Adrenal gland (tissue), 12 donors: ENCODE data around the gene CD180. TPM values are rescaled to one million over a fixed set of nuclear protein-coding genes. Genes with fewer than 3 reads are reported as not detected.

ENCODE experiments used
- DNase-seq, 7 donors: peaks; one replicate each; pipeline ENCODE4 v3.0.0-alpha.2; 2019 to 2020
- H3K27ac ChIP-seq, 5 donors: fragments of 200-600 bp; sonication (generic) in 4 of 5; 1 replicate in 3 of 5; 2 replicates in 2 of 5; pipeline versions ENCODE4 v1.5.1 to v1.8.0; 2016 to 2020; ENCODE audit warnings: mild to moderate bottlenecking in 1 of 5
- H3K27me3 ChIP-seq: fragments of 200-600 bp; 2 replicates; pipeline ENCODE4 v1.8.0; 2021
- H3K36me3 ChIP-seq, 2 donors: fragments of 200-600 bp; replicated peaks in 1 of 2; 1 replicate in 1 of 2; 2 replicates in 1 of 2; pipeline versions ENCODE4 v1.5.1 to v1.8.0; 2018 to 2022
- H3K4me1 ChIP-seq, 2 donors: fragments of 200-600 bp; replicated peaks in 1 of 2; 1 replicate in 1 of 2; 2 replicates in 1 of 2; pipeline versions ENCODE4 v1.5.1 to v1.8.0; 2018 to 2021
- H3K4me3 ChIP-seq, 4 donors: fragments of 200-600 bp; sonication (generic) in 3 of 4; one replicate each; pipeline ENCODE4 v1.5.1; 2016 to 2018
- H3K9me3 ChIP-seq, 3 donors: fragments of 200-600 bp; sonication (generic) in 1 of 3; replicated peaks in 1 of 3; 1 replicate in 2 of 3; 2 replicates in 1 of 3; pipeline versions ENCODE4 v1.5.1 to v1.8.0; 2016 to 2021
- POLR2A ChIP-seq, 2 donors: fragments of 450-650 bp; IDR thresholded peaks; one replicate each; pipeline ENCODE4 v1.6.1; 2017; ENCODE audit warnings: antibody characterized with exemption in 2 of 2, mild to moderate bottlenecking in 2 of 2, moderate library complexity in 1 of 2
- WGBS, 4 donors: extraction: QIAGEN DNeasy Blood & Tissue Kit in 2 of 4; methylation state at CpG; one replicate each; pipeline versions ENCODE4 v1.1.5 to v1.1.7; 2013 to 2017; 5-methylcytosine and 5-hydroxymethylcytosine counted together
- intact Hi-C, 2 donors: fragments of 100-400 bp; cut with DNase I; formaldehyde crosslinking; loops; one replicate each; pipeline versions ENCODE4 v1.14.1 to v1.15.0; 2022 to 2023
- polyA plus RNA-seq, 3 donors: library from polyadenylated mRNA; stranded (reverse); fragments of 200-250 nt in 2 of 3; fragments of 350-450 nt in 1 of 3; fragmentation: Illumina TruSeq in 1 of 3; extraction: RNeasy Lipid Tissue Mini Kit (QIAGEN cat#74804) in 1 of 3; gene quantifications; one replicate each; pipeline ENCODE4 v1.2.3, GENCODE V29; 2013 to 2014
- total RNA-seq, 9 donors: library from RNA; depleted of rRNA in 4 of 9; stranded (reverse); fragments of >200 nt in 4 of 9; fragments of 120-200 nt in 1 of 9; fragmentation: NEBNext Ultra II Directional in 1 of 9; extraction: Animal tissue kit (Norgen Biotek cat#: 25700) in 1 of 9; gene quantifications; one replicate each; pipeline versions ENCODE4 v1.1.0 to v1.2.4, GENCODE V29; 2013 to 2023
- TF ChIP-seq, protein P1 (sequence below), 6 experiments: fragments of 450-650 bp in 4 of 6; fragments of 200-600 bp in 2 of 6; sonication (generic) in 1 of 6; IDR thresholded peaks; 1 replicate in 5 of 6; 2 replicates in 1 of 6; pipeline versions ENCODE4 v1.5.1 to v1.8.0; 2016 to 2021; ENCODE audit warnings: antibody characterized with exemption in 6 of 6, mild to moderate bottlenecking in 2 of 6, moderate library complexity in 1 of 6
- donor health status: healthy with polysubstance abuse.
- donor health status: Bipolar disorder and iron deficiency.
- donor health status: DM: yes; HTN: yes; CAD: no.
- donor health status: DM: no; HTN: no; CAD: no.
- donor health status: DM: no; HTN: no; CAD: no.
- donor health status: DM: yes; HTN: yes; CAD: no.

The CD180 gene
- total and polyA plus RNA-seq, 12 donors = 0.37 to 3.6 (median 1.6) TPM

DNA sequence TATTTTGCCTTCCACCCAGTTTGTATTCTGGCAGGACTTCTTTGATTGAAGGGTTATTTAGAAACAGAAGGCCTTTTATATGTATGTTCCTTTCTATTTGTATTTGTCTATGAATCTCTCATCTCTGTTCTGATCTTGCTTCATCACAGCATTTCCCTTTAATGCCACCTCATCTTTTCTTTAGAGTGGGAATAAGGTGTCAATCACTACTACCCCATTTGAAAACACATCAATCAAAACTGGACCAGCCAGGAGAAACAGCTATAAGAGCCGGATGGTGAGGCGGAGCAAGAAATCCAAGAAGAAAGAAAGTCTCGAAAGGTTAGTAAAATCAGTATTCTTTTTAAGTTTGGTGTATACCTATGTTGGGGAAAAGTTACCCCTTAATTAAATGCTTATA is 36.3 kb downstream of the CD180 start:
- Histone ChIP-seq H3K9me3 (no peaks in the 10 kb centered on the region), H3K27ac (no peak overlapping the region), H3K27me3 (no peaks in the 10 kb centered on the region), H3K4me3 (no peak overlapping the region), H3K36me3 (peaks cover 0 to 18% of the 10 kb centered on the region in 2 donors), H3K4me1 (no peaks in the 10 kb centered on the region)
- no peak for DNase-seq
- WGBS, 4 donors = 94 to 99% (median 96%) methylated on average over 3 of the region's 3 CpGs
- intact Hi-C loops = no loop called here
- TF ChIP-seq POLR2A (IDR thresholded peaks at IDR 0.05) = no peak
- TF ChIP-seq, protein P1, sequence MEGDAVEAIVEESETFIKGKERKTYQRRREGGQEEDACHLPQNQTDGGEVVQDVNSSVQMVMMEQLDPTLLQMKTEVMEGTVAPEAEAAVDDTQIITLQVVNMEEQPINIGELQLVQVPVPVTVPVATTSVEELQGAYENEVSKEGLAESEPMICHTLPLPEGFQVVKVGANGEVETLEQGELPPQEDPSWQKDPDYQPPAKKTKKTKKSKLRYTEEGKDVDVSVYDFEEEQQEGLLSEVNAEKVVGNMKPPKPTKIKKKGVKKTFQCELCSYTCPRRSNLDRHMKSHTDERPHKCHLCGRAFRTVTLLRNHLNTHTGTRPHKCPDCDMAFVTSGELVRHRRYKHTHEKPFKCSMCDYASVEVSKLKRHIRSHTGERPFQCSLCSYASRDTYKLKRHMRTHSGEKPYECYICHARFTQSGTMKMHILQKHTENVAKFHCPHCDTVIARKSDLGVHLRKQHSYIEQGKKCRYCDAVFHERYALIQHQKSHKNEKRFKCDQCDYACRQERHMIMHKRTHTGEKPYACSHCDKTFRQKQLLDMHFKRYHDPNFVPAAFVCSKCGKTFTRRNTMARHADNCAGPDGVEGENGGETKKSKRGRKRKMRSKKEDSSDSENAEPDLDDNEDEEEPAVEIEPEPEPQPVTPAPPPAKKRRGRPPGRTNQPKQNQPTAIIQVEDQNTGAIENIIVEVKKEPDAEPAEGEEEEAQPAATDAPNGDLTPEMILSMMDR (IDR thresholded peaks at IDR 0.05) = no peak

DNA sequence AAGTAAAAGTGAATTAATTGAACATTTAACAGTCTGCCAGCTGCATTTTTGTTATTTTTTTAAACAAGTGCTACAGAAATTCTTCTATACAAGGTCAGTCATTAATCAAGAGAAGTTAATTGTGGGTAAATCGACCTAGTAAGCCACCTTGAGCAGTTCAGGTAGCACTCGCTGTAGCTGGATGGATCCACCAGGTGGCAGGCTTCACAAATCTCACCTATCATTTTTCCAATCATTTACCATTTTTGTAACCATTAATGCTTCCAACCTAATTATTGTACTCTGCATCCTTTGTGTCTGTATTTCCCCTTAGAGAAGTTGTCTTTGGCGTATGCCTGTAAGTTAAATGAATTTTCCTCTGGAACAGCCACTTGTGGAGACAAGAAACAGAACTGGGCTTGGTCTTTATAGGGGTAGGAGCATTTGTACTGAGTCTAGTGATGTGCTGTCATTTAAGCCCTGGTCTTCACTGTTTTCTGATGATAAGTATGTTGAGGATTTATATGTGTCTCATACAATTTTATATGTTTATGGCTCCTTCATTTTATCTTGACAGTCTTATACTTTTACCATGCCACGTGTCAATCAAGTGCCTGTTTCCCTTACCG is 39.5 kb downstream of the CD180 start:
- Histone ChIP-seq H3K27me3 (no peaks in the 10 kb centered on the region), H3K4me1 (no peaks in the 10 kb centered on the region), H3K36me3 (peaks cover 0 to 23% of the 10 kb centered on the region in 2 donors), H3K4me3 (no peak overlapping the region), H3K27ac (no peak overlapping the region), H3K9me3 (no peaks in the 10 kb centered on the region)
- DNase-seq = peak in 1 of 7 donors; percentile 28
- no peak for TF ChIP-seq POLR2A (IDR thresholded peaks at IDR 0.05)
- TF ChIP-seq, protein P1 (IDR thresholded peaks at IDR 0.05) = peak; percentile 47 to 78 (median 62)
- intact Hi-C loops = loop anchor here in 1 of 2 donors (10.0 kb wide), 1 partner anchor 342 kb away; no protein-coding TSS in a partner anchor
- WGBS, 4 donors = 57 to 62% (median 58%) methylated on average over 5 of the region's 5 CpGs

DNA sequence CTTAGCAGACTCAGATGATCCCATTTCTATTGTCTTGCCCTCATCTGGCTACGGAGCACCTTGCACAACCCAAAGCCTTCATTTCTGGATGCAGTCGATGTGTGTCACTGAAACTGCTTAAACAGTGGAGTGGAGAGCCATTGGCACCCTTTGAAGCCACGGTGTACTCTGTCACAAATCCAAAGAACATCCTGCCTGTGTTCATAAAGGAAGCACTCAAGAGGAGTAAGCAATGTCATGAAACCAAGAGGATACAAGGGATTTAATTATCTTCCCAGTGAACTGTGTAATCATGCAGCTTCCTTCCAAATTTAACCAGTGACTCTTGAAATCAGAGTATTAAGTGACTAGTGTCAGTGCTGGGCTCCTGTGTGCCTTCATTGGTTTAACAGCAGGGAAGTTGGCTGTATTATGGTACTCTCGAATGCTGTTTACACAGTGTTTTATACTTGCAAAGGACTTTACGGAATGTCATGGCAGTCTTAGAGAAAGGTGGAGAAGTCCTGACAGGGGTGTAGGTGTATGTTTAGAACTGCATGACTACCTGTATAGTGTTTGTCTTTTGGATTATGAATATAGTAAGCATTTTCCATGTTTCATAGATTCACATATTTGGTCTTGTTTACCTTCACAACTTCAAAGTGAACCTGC is 41.9 kb downstream of the CD180 start:
- 83 to 87% (median 85%) methylated on average over 5 of the region's 5 CpGs for WGBS, 4 donors
- TF ChIP-seq, protein P1 (IDR thresholded peaks at IDR 0.05) = no peak
- TF ChIP-seq POLR2A (IDR thresholded peaks at IDR 0.05) = no peak
- Histone ChIP-seq H3K36me3 (peaks cover 0 to 27% of the 10 kb centered on the region in 2 donors), H3K4me1 (no peaks in the 10 kb centered on the region), H3K9me3 (no peaks in the 10 kb centered on the region), H3K27ac (no peak overlapping the region), H3K27me3 (no peaks in the 10 kb centered on the region), H3K4me3 (no peak overlapping the region)
- DNase-seq = no peak
- intact Hi-C loops = loop anchor here in 1 of 2 donors (5.0 to 10.0 kb wide), 2 partner anchors 167 to 340 kb away; no protein-coding TSS in a partner anchor

DNA sequence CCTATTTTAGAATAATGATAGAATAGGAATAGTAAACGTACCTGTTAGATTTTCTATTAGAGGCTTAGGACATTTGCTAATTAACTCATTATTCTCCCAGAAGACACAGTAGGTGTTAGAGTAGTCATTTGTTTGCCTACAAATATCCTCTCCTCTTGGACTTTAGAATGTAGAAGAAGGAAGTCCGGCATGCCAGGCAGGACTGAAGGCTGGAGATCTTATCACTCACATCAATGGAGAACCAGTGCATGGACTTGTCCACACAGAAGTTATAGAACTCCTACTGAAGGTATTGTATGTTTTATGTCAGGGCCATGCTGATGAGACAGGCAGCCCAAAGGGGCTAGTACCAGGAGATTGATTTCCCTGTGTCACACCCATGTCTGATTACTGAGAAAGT is 43.3 kb downstream of the CD180 start:
- no peak overlapping the region for H3K27ac ChIP-seq
- no peaks in the 10 kb centered on the region for H3K9me3 ChIP-seq
- no peaks in the 10 kb centered on the region for H3K4me1 ChIP-seq
- no peaks in the 10 kb centered on the region for H3K27me3 ChIP-seq
- no peak overlapping the region for H3K4me3 ChIP-seq
- DNase-seq = no peak
- TF ChIP-seq POLR2A (IDR thresholded peaks at IDR 0.05) = no peak
- TF ChIP-seq, protein P1 (IDR thresholded peaks at IDR 0.05) = no peak
- H3K36me3 ChIP-seq = peaks cover 0 to 27% of the 10 kb centered on the region in 2 donors
- intact Hi-C loops = loop anchor here in 1 of 2 donors (5.0 to 10.0 kb wide), 2 partner anchors 166 to 338 kb away; no protein-coding TSS in a partner anchor
- WGBS, 4 donors = 87 to 94% (median 90%) methylated on average over 2 of the region's 2 CpGs
